IMR-90 (cell line): ENCODE results near the gene PIK3CA. TPM values are rescaled to one million over a fixed set of nuclear protein-coding genes. Genes with fewer than 3 reads are reported as not detected.
"Not testable (repeated sequence)": the region's sequence is repeated elsewhere in the genome, so short reads cannot be mapped to it uniquely, and the experiment has no call there.

Source experiments
- ATAC-seq: fragments of 200-7000 bp; cut with Tn5 transposase; 2 replicates; pipeline ENCODE4 v1.9.1; 2020; ENCODE audit warnings: low read depth, mild to moderate bottlenecking, moderate library complexity
- BruUV-seq: library from RNA; stranded (reverse); fragments of 400-500 nt; replicated peaks from 2 replicates; lab custom pipeline; 2021; lab: Mats Ljungman, UMichigan
- CTCF ChIA-PET: fragments of 300-600 bp; formaldehyde crosslinking; extraction: SDS; loops from one replicate; lab custom pipeline; 2021; ENCODE audit warnings: antibody characterized with exemption; lab: Yijun Ruan, JAX
- POLR2A ChIA-PET: fragments of 300-600 bp; sonication (Branson Sonifier 250); formaldehyde crosslinking; loops from one replicate; lab custom pipeline; 2022; ENCODE audit warnings: antibody characterized with exemption; ENCODE audit not compliant: unreplicated experiment; lab: Charles Lee
- DNase-seq: peaks from one replicate; pipeline ENCODE4 v3.0.0; 2013
- H2AFZ ChIP-seq: replicated peaks from 2 replicates; pipeline ENCODE3; 2013; ENCODE audit warnings: low read length, mild to moderate bottlenecking; ENCODE audit not compliant: poor library complexity
- H2AK5ac ChIP-seq: 2 replicates; pipeline ENCODE4 v1.6.1; 2013; ENCODE audit warnings: low read depth, low read length, inconsistent platforms
- H2AK9ac ChIP-seq: replicated peaks from 2 replicates; pipeline ENCODE3; 2013; ENCODE audit warnings: mild to moderate bottlenecking, low read depth, low read length, moderate library complexity; ENCODE audit not compliant: poor library complexity
- H2BK120ac ChIP-seq: 2 replicates; pipeline ENCODE4 v1.6.1; 2013; ENCODE audit warnings: low read depth, low read length, inconsistent platforms
- H2BK15ac ChIP-seq: 3 replicates; pipeline ENCODE4 v1.6.1; 2013; ENCODE audit warnings: low read depth, low read length, inconsistent platforms
- H2BK20ac ChIP-seq: 2 replicates; pipeline ENCODE4 v1.6.1; 2013; ENCODE audit warnings: low read depth, mild to moderate bottlenecking, inconsistent platforms, low read length, moderate library complexity
- H2BK5ac ChIP-seq: 2 replicates; pipeline ENCODE4 v1.6.1; 2013; ENCODE audit warnings: mild to moderate bottlenecking, low read depth, low read length, inconsistent platforms; ENCODE audit not compliant: poor library complexity, severe bottlenecking
- H3K14ac ChIP-seq: replicated peaks from 2 replicates; pipeline ENCODE4 v1.6.1; 2013; ENCODE audit warnings: low read depth, low read length, inconsistent platforms
- H3K18ac ChIP-seq: 2 replicates; pipeline ENCODE4 v1.6.1; 2013; ENCODE audit warnings: low read depth, low read length, control low read depth
- H3K23ac ChIP-seq: 2 replicates; pipeline ENCODE4 v1.6.1; 2013; ENCODE audit warnings: low read depth, low read length, inconsistent platforms
- H3K27ac ChIP-seq: 2 replicates; pipeline ENCODE4 v1.5.1; 2013; ENCODE audit warnings: mild to moderate bottlenecking, control low read depth, low read length; ENCODE audit not compliant: insufficient read depth
- H3K27me3 ChIP-seq: 2 replicates; pipeline ENCODE4 v1.6.1; 2013; ENCODE audit warnings: low read length; ENCODE audit not compliant: control insufficient read depth, insufficient read depth
- H3K36me3 ChIP-seq: 2 replicates; pipeline ENCODE4 v1.6.1; 2013; ENCODE audit warnings: low read length, mixed read lengths; ENCODE audit not compliant: control insufficient read depth, insufficient read depth
- H3K4ac ChIP-seq: 2 replicates; pipeline ENCODE4 v1.6.1; 2013; ENCODE audit warnings: low read depth, low read length, inconsistent platforms
- H3K4me1 ChIP-seq: 2 replicates; pipeline ENCODE4 v1.6.1; 2013; ENCODE audit warnings: low read length, mixed read lengths; ENCODE audit not compliant: control insufficient read depth, insufficient read depth
- H3K4me2 ChIP-seq: 2 replicates; pipeline ENCODE4 v1.6.1; 2013; ENCODE audit warnings: low read depth, mild to moderate bottlenecking, control low read depth, low read length, moderate library complexity
- H3K4me3 ChIP-seq: 2 replicates; pipeline ENCODE4 v1.5.1; 2013; ENCODE audit warnings: low read depth, mild to moderate bottlenecking, control low read depth, low read length, moderate library complexity; ENCODE audit not compliant: insufficient read depth
- H3K56ac ChIP-seq: 2 replicates; pipeline ENCODE4 v1.6.1; 2013; ENCODE audit warnings: low read length, inconsistent platforms; ENCODE audit not compliant: insufficient read depth; ENCODE audit errors: extremely low read depth
- H3K79me1 ChIP-seq, 2 experiments: 2 replicates each; pipeline ENCODE4 v1.6.1; 2013; ENCODE audit warnings: low read length in 2 of 2, inconsistent platforms in 1 of 2, low read depth in 1 of 2
- H3K9ac ChIP-seq: 2 replicates; pipeline ENCODE4 v1.6.1; 2013; ENCODE audit warnings: low read depth, low read length, control low read depth
- H3K9me1 ChIP-seq: 2 replicates; pipeline ENCODE4 v1.6.1; 2013; ENCODE audit warnings: low read length, inconsistent platforms; ENCODE audit not compliant: insufficient read depth
- H3K9me3 ChIP-seq: 2 replicates; pipeline ENCODE4 v1.6.1; 2013; ENCODE audit warnings: low read length; ENCODE audit not compliant: control insufficient read depth, insufficient read depth
- H4K20me1 ChIP-seq: 2 replicates; pipeline ENCODE4 v1.6.1; 2013; ENCODE audit warnings: low read length, inconsistent platforms; ENCODE audit not compliant: insufficient read depth
- H4K5ac ChIP-seq: 2 replicates; pipeline ENCODE4 v1.6.1; 2013; ENCODE audit warnings: mild to moderate bottlenecking, low read depth, low read length, control low read depth
- H4K8ac ChIP-seq, 2 experiments: 2 replicates each; pipeline ENCODE4 v1.6.1; 2013; ENCODE audit warnings: low read depth in 2 of 2, low read length in 2 of 2, control low read depth in 1 of 2, inconsistent platforms in 1 of 2
- H4K91ac ChIP-seq: 2 replicates; pipeline ENCODE4 v1.6.1; 2013; ENCODE audit warnings: low read depth, low read length, inconsistent platforms; ENCODE audit not compliant: insufficient read depth
- WGBS, 2 experiments: methylation state at CpG; one replicate each; pipeline versions ENCODE4 v1.1.5 to v1.1.7; 2013; ENCODE audit warnings: missing lambda C conversion rate in 2 of 2; ENCODE audit not compliant: insufficient read length in 1 of 2; ENCODE audit errors: extremely low coverage in 2 of 2; 5-methylcytosine and 5-hydroxymethylcytosine counted together
- dilution Hi-C: fragments of 300-500 bp; cut with HindIII; formaldehyde crosslinking; loops from one replicate; pipeline ENCODE4 v1.14.3; 2018; ENCODE audit warnings: low sequenced_read_pairs; ENCODE audit not compliant: unreplicated experiment
- in situ Hi-C: fragments of 300-500 bp; cut with MboI; formaldehyde crosslinking; loops from 3 replicates; pipeline ENCODE4 v1.14.3; 2019; ENCODE audit warnings: low sequenced_read_pairs, inconsistent platforms, mixed read lengths
- intact Hi-C: fragments of 100-400 bp; cut with micrococcal nuclease; formaldehyde crosslinking; loops from 2 replicates; pipeline ENCODE4 v1.10.0; 2022
- polyA plus RNA-seq, 3 experiments: library from polyadenylated mRNA; depleted of rRNA; stranded (reverse); fragments of >200 nt; gene quantifications; 2 replicates each; pipeline ENCODE4 v1.2.3, GENCODE V29; 2012; ENCODE audit warnings: low replicate concordance in 1 of 3
- total RNA-seq: library from RNA; depleted of rRNA; stranded (reverse); fragments of >200 nt; gene quantifications from 2 replicates; pipeline ENCODE4 v1.2.3, GENCODE V29; 2012

Gene PIK3CA
- total and polyA plus RNA-seq, 2 of the 4 experiments (the other 2 are of a cell fraction) = 5.7 to 22.4 TPM

DNA sequence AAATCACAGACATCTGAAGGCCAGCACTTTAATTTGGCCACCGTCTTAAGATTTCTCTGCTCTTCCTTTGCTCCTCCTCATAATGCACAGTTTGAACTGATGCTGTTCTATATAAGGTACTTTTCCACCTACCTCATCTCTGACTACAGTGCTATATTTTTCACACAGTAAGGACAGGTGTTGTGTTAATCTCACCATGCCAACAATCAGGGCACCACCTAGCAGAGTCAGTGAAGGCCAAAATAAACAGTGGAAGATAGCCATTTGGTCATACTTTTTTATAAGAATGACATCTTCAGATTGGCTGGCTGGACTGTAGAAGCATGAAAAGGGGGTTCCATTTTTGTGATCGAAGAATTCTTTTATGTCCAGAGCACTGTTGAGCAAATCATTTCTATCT, 94.7 kb downstream of the PIK3CA start:
- H3K9ac ChIP-seq, H3K27me3 ChIP-seq, DNase-seq, H3K56ac ChIP-seq, H3K14ac ChIP-seq, H2BK15ac ChIP-seq, H3K79me1 ChIP-seq, H3K23ac ChIP-seq, H2BK5ac ChIP-seq, H2AFZ ChIP-seq, dilution Hi-C loops, ATAC-seq, intact Hi-C loops, H2BK120ac ChIP-seq, H4K8ac ChIP-seq, H3K36me3 ChIP-seq, H4K5ac ChIP-seq, in situ Hi-C loops, H4K91ac ChIP-seq, H3K4me1 ChIP-seq, H3K4me3 ChIP-seq, H3K9me1 ChIP-seq, POLR2A ChIA-PET, H3K4me2 ChIP-seq, H3K4ac ChIP-seq, CTCF ChIA-PET, BruUV-seq, H4K20me1 ChIP-seq, H2AK9ac ChIP-seq, H2AK5ac ChIP-seq, H2BK20ac ChIP-seq, H3K27ac ChIP-seq, H3K18ac ChIP-seq, H3K9me3 ChIP-seq: not testable (repeated sequence)
- WGBS, 2 experiments = no CpG with 5 or more reads among the region's 2 CpGs
